Measurements from ENCODE around the gene GON4L. TPM values are rescaled to one million over a fixed set of nuclear protein-coding genes. Genes with fewer than 3 reads are reported as not detected.
"Not testable (repeated sequence)": the region's sequence is repeated elsewhere in the genome, so short reads cannot be mapped to it uniquely, and the experiment has no call there.

GON4L gene
- total and polyA plus RNA-seq, 11 donors: 10.9 to 38.0 (median 18.5) TPM

GRCh38 chr1:155899683-155900082 lies 42.7 kb upstream of the GON4L start:
- intact Hi-C loops (cut with DNase I): loop anchor here in 1 of 10 donors (10.0 kb wide), 1 partner anchor 95 kb away; no protein-coding TSS in a partner anchor
- ATAC-seq (no peak), DNase-seq (no peak)
- peaks cover 4 to 94% (median 87%) of the 10 kb centered on the region in 9 donors for H3K36me3 ChIP-seq
- no peak overlapping the region for H3K27ac ChIP-seq
- peaks cover 0 to 6% (median 0%) of the 10 kb centered on the region in 12 donors for H3K4me1 ChIP-seq
- no peaks in the 10 kb centered on the region for H3K27me3 ChIP-seq
- WGBS, 4 donors: 96 to 99% (median 97%) methylated on average over 2 of the region's 2 CpGs
- TF ChIP-seq CTCF (IDR thresholded peaks at IDR 0.05) (no peak), POLR2A (IDR thresholded peaks at IDR 0.05) (no peak)
- no peak overlapping the region for H3K4me3 ChIP-seq
- no peaks in the 10 kb centered on the region for H3K9me3 ChIP-seq

GRCh38 chr1:155898888-155899287 lies 41.9 kb upstream of the GON4L start:
- WGBS, 4 donors: 78 to 82% (median 81%) methylated on average over 2 of the region's 2 CpGs
- DNase-seq (no peak), ATAC-seq (no peak)
- intact Hi-C loops (cut with DNase I): loop anchor here in 1 of 10 donors (10.0 kb wide), 1 partner anchor 94 kb away; no protein-coding TSS in a partner anchor
- no peak overlapping the region for H3K4me3 ChIP-seq
- TF ChIP-seq POLR2A (IDR thresholded peaks at IDR 0.05) (no peak), CTCF (IDR thresholded peaks at IDR 0.05) (no peak)
- H3K27ac ChIP-seq: no peak overlapping the region
- peaks cover 0 to 12% (median 4%) of the 10 kb centered on the region in 12 donors for H3K4me1 ChIP-seq
- no peaks in the 10 kb centered on the region for H3K27me3 ChIP-seq
- peaks cover 0 to 86% (median 79%) of the 10 kb centered on the region in 9 donors for H3K36me3 ChIP-seq
- no peaks in the 10 kb centered on the region for H3K9me3 ChIP-seq

GRCh38 chr1:155897746-155898145 lies 40.7 kb upstream of the GON4L start:
- peaks cover 0 to 22% (median 14%) of the 10 kb centered on the region in 12 donors for H3K4me1 ChIP-seq
- TF ChIP-seq POLR2A (IDR thresholded peaks at IDR 0.05) (no peak), CTCF (IDR thresholded peaks at IDR 0.05) (no peak)
- intact Hi-C loops (cut with DNase I): loop anchor here in 1 of 10 donors (10.0 kb wide), 1 partner anchor 93 kb away; no protein-coding TSS in a partner anchor
- no peak overlapping the region for H3K27ac ChIP-seq
- no peaks in the 10 kb centered on the region for H3K9me3 ChIP-seq
- no peak for ATAC-seq
- WGBS, 4 donors: 78 to 91% (median 87%) methylated on average over 1 of the region's 1 CpG
- no peaks in the 10 kb centered on the region for H3K27me3 ChIP-seq
- DNase-seq: no peak
- H3K4me3 ChIP-seq: no peak overlapping the region
- H3K36me3 ChIP-seq: peaks cover 0 to 75% (median 67%) of the 10 kb centered on the region in 9 donors

- Histone ChIP-seq H3K4me1 (peaks cover 0 to 25% (median 14%) of the 10 kb centered on the region in 12 donors), H3K36me3 (peaks cover 0 to 62% (median 55%) of the 10 kb centered on the region in 9 donors)
- ATAC-seq, DNase-seq, H3K4me3 ChIP-seq, H3K27me3 ChIP-seq, H3K9me3 ChIP-seq, H3K27ac ChIP-seq: not testable (repeated sequence)
- WGBS, 4 donors: 92 to 98% (median 96%) methylated on average over 8 of the region's 8 CpGs
- intact Hi-C loops (cut with DNase I): loop anchor here in 1 of 10 donors (10.0 kb wide), 1 partner anchor 92 kb away; no protein-coding TSS in a partner anchor
Observed at GRCh38 chr1:155896476-155896875, 39.5 kb upstream of the GON4L start.

- ATAC-seq, H3K27ac ChIP-seq, H3K27me3 ChIP-seq, H3K9me3 ChIP-seq, DNase-seq, H3K4me3 ChIP-seq: not testable (repeated sequence)
- intact Hi-C loops (cut with DNase I): loop anchor here in 1 of 10 donors (10.0 kb wide), 1 partner anchor 91 kb away; no protein-coding TSS in a partner anchor
- 96 to 99% (median 98%) methylated on average over 6 of the region's 6 CpGs for WGBS, 4 donors
- Histone ChIP-seq H3K36me3 (peaks cover 0 to 54% (median 46%) of the 10 kb centered on the region in 9 donors), H3K4me1 (peaks cover 0 to 25% (median 14%) of the 10 kb centered on the region in 12 donors)
Observed at GRCh38 chr1:155895617-155896016, 38.6 kb upstream of the GON4L start.

Measured in heart left ventricle (tissue), 16 donors.